Measurements from ENCODE around the gene SPATC1L. TPM values are rescaled to one million over a fixed set of nuclear protein-coding genes. Genes with fewer than 3 reads are reported as not detected.
"Not testable (repeated sequence)": the region's sequence is repeated elsewhere in the genome, so short reads cannot be mapped to it uniquely, and the experiment has no call there.

SPATC1L gene
- total RNA-seq, 2 donors from 2014 or later: 2.6 to 12.9 TPM

DNA sequence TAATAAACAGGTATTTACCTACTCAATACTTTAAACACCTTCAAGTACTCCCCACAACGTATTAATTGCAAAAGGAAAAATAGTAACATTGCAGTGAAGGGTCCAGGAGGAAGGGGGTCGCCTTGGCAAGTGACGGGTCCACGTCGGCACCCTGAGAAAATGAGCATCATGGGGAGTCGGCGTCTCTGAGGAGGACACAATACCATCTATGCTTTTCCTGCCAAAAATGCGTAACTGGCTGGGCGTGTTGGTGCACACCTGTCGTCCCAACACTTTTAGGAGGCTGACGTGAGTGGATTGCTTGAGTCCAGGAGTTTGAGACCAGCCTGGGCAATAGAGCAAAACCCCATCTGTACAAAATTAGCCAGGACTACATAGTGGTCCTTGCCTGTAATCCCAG, 36.2 kb downstream of the SPATC1L start:
- DNase-seq (no peak), ATAC-seq (replicated peaks in 1 of 2) (no peak)
- no peaks in the 10 kb centered on the region for H3K36me3 Mint-ChIP-seq (ENCODE audit: insufficient read depth in 2 of 2)
- H3K4me3 Mint-ChIP-seq: no peak overlapping the region
- no peaks in the 10 kb centered on the region for H3K9me3 Mint-ChIP-seq
- H3K27ac Mint-ChIP-seq: no peak overlapping the region
- peaks cover 14% of the 10 kb centered on the region for H3K4me1 Mint-ChIP-seq (ENCODE audit: low read depth)
- H3K27me3 Mint-ChIP-seq (ENCODE audit: low read depth): no peaks in the 10 kb centered on the region

DNA sequence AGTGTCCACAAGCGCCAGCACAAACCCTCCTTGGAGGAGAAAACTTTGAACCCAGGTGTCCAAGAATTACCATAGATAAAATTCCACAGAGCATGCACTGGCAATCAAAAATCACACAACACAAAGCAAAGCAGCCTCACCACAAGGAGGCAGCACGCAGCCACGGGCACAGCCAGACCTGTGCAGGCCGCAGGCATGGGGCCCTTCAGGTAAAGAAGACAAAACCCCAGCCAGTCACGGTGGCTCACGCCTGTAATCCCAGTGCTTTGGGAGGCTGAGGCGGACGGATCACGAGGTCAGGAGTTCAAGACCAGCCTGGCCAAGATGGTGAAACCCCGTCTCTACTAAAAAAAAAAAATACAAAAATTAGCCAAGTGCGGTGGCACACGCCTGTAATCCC, 36.8 kb downstream of the SPATC1L start:
- H3K27me3 Mint-ChIP-seq (ENCODE audit: low read depth); H3K27ac Mint-ChIP-seq; H3K36me3 Mint-ChIP-seq (ENCODE audit: insufficient read depth in 2 of 2); H3K4me3 Mint-ChIP-seq; H3K9me3 Mint-ChIP-seq: not testable (repeated sequence)
- DNase-seq (peak; percentile 57), ATAC-seq (replicated peaks in 1 of 2) (peak in 1 of 2 donors; percentile 18)
- peaks cover 14% of the 10 kb centered on the region for H3K4me1 Mint-ChIP-seq (ENCODE audit: low read depth)

DNA sequence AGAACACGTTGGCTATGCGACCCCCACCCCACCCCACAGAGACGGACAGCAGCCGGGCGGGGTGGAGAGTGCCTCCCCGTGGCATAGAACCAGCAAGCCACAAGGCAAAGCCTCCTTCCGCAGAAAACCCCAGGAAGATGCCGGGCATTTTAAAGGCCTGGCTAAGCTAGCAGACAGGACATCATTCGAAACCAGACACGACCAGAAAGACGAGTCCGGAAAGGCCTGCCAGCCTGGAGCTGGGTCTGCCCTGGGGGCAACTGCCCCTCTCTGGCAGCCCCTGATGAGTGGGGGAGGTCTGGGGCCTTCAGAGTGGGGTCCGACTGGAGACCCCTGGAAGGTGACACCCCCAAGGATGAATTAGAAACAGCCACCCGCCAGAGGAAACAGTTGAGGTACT, 37.4 kb downstream of the SPATC1L start:
- Mint-ChIP-seq H3K27ac (no peak overlapping the region), H3K4me3 (no peak overlapping the region), H3K9me3 (no peaks in the 10 kb centered on the region), H3K36me3 (ENCODE audit: insufficient read depth in 2 of 2) (no peaks in the 10 kb centered on the region), H3K4me1 (ENCODE audit: low read depth) (peaks cover 14% of the 10 kb centered on the region), H3K27me3 (ENCODE audit: low read depth) (no peaks in the 10 kb centered on the region)
- ATAC-seq (replicated peaks in 1 of 2) (no peak), DNase-seq (no peak)

GRCh38 chr21:46145840-46146691, 38.2 kb downstream of the SPATC1L start:
- Mint-ChIP-seq H3K9me3 (no peaks in the 10 kb centered on the region), H3K27ac (no peak overlapping the region), H3K4me1 (ENCODE audit: low read depth) (peaks cover 14% of the 10 kb centered on the region), H3K27me3 (ENCODE audit: low read depth) (no peaks in the 10 kb centered on the region), H3K36me3 (ENCODE audit: insufficient read depth in 2 of 2) (no peaks in the 10 kb centered on the region), H3K4me3 (no peak overlapping the region)
- DNase-seq: no peak
- no peak for ATAC-seq (replicated peaks in 1 of 2)

DNA sequence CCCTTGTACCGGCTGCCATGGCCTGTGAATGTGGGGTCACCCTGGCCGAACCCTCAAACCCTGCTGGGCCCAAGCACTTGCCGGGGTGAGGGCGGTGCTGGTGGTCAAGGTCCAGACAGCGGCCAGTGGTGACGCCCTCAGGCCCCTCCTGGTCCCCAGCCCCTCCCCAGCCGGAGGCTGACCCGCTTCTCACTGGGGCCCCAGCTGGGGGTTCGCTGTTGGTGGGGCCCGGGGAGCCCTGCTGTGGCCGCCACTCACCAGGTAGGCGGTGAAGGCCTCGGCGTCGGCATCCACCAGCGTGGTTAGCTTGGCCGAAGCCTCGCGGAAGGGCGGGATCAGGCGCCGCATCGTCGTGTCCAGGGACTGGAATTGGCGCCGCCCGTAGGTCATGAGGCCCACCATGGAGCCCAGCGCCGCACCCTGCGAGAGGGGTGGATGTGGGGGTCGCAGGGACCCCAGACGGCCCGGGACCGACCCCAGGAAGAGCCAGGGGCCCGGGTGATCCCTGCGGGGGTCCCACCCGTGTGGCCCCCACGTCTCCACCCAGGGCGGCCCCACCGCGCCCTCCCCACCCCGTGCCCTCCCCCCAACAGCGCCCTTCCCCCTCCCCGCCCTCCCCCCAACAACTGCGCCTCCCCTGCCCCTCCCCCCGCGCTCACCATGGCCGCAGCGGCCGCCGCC, 39.0 kb downstream of the SPATC1L start:
- Mint-ChIP-seq H3K4me3 (no peak overlapping the region), H3K4me1 (ENCODE audit: low read depth) (peaks cover 14% of the 10 kb centered on the region), H3K27ac (no peak overlapping the region), H3K36me3 (ENCODE audit: insufficient read depth in 2 of 2) (no peaks in the 10 kb centered on the region), H3K9me3 (no peaks in the 10 kb centered on the region), H3K27me3 (ENCODE audit: low read depth) (peaks cover 6% of the 10 kb centered on the region)
- ATAC-seq (replicated peaks in 1 of 2): no peak
- no peak for DNase-seq

DNA sequence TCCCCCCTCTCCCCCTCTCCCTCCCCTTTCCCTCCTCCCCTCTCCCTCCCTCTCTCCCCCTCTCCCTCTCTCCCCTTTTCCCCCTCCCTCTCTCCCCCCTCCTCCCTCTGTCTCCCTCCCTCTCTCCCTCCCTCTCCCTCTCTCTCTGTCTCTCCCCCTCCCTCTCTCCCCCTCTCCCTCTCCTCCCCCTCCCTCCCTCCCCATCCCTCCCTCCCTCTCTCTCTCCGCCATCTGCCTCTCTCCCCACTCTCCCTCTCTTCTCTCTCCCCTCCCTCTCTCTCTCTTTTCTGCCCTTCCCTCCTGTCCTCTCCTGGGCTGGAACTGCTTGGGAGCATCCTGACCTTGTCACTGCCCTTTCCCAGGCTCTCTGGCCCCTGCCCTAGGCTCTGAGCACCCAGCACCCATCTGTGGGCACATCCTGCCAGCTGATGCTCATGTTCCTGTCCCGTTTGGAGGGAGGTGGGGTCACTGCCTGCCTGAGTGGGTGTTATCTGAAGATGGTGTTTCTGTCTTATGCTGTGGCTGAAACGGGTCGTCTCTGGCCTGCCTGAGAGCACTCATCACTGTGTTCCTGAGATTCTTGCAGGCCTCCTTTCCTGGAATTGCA, 39.7 kb downstream of the SPATC1L start:
- DNase-seq (no peak), ATAC-seq (replicated peaks in 1 of 2) (no peak)
- Mint-ChIP-seq H3K36me3 (ENCODE audit: insufficient read depth in 2 of 2) (no peaks in the 10 kb centered on the region), H3K27me3 (ENCODE audit: low read depth) (peaks cover 10% of the 10 kb centered on the region), H3K4me3 (peak overlapping the region; percentile 37 to 63), H3K9me3 (no peaks in the 10 kb centered on the region), H3K4me1 (ENCODE audit: low read depth) (peaks cover 14% of the 10 kb centered on the region), H3K27ac (peak overlapping the region; percentile 79)

DNA sequence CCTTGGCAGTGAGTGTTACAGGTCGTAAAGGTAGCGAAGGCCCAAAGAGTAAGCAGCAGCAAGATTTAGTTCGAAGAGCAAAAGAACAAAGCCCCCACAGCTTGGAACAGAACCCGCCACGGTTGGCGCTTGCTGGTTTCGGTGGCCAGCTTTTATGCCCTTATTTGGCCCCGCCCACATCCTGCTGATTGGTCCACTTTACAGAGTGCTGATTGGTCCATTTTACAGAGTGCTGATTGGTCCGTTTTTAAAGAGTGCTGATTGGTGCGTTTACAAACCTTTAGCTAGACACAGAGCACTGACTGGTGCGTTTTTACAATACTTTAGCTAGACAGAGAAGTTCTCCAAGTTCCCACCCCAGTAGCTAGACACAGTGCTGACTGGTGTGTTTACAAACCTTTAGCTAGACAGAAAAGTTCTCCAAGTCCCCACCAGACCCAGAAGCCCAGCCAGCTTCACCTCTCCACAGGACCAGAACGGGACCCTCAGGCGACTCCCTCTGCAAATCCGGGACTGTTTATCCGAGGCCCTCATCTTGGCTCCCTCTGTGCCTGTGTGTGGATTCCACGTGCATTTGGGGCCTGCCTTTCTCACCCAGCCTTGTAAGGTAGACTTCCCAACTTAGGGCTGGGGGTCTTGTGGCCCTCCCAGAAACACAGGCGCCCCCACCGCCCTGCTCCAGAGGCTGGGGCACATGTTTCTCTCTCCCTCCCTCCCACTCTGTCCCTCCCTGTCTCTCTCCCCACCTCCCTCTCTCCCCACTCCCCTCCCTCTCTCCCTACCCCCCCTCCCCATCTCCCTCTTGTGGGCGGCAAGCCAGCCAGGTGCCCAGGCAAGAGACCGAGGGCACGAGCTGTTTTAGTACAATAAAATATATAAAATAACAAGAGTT, 41.4 kb downstream of the SPATC1L start:
- Mint-ChIP-seq H3K4me3 (no peak overlapping the region), H3K27me3 (ENCODE audit: low read depth) (peaks cover 10% of the 10 kb centered on the region), H3K4me1 (ENCODE audit: low read depth) (peaks cover 14% of the 10 kb centered on the region), H3K27ac (no peak overlapping the region), H3K36me3 (ENCODE audit: insufficient read depth in 2 of 2) (no peaks in the 10 kb centered on the region), H3K9me3 (no peaks in the 10 kb centered on the region)
- DNase-seq (no peak), ATAC-seq (replicated peaks in 1 of 2) (no peak)

DNA sequence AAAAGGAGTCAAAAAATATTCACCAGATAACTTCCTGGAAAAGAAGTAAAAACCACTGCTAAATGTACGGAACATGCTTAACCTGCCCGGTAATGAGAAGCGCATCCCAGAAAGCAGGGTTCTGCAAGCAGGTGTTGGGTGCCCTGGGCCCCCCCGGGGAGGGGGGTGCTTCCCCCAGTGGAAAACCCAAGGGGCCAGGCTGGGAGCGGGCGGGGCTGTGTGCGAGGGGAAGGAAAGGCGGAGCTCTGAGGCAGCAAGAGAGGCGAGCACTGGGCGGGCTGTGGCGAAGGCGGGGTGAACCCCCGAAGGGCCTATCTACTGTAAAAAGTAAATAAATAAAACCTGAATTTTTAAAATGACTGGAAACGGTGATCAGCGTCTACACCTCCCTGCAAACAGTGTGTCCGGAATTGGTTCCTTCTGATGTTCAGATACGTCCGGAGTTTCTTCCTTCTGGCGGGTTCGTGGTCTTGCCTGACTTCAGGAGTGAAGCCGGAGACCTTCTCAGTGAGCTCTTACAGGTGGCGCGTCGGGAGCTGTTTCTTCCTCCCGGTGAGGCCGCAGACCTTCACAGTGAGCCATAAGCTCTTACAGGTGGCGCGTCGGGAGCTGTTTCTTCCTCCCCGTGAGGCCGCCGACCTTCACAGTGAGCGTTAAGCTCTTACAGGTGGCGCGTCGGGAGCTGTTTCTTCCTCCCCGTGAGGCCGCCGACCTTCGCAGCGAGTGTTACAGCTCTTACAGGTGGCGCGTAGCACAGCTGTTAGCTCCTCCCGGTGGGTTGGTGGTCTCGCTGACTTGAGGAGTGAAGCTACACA, 42.3 kb downstream of the SPATC1L start:
- Mint-ChIP-seq H3K27ac (peak overlapping the region; percentile 47), H3K4me3 (no peak overlapping the region), H3K36me3 (ENCODE audit: insufficient read depth in 2 of 2) (no peaks in the 10 kb centered on the region), H3K27me3 (ENCODE audit: low read depth) (peaks cover 10% of the 10 kb centered on the region), H3K9me3 (no peaks in the 10 kb centered on the region), H3K4me1 (ENCODE audit: low read depth) (peaks cover 14% of the 10 kb centered on the region)
- DNase-seq (no peak), ATAC-seq (replicated peaks in 1 of 2) (no peak)

DNA sequence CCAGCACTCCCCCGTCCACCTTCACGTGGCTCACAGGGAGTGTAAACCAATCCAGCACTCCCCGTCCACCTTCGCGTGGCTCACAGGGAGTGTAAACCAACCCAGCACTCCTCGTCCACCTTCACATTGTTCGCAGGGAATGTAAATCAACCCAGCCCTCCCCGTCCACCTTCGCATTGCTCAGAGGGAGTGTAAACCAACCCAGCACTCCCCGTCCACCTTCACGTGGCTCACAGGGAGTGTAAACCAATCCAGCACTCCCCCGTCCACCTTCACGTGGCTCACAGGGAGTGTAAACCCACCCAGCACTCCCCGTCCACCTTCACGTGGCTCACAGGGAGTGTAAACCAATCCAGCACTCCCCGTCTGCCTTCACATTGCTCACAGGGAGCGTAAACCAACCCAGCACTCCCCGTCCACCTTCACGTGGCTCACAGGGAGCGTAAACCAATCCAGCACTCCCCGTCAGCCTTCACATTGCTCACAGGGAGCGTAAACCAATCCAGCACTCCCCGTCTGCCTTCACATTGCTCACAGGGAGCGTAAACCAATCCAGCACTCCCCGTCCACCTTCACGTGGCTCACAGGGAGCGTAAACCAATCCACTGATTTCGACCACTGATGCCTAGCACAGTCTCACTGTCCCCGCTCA, 43.8 kb downstream of the SPATC1L start:
- peaks cover 10% of the 10 kb centered on the region for H3K27me3 Mint-ChIP-seq (ENCODE audit: low read depth)
- DNase-seq; H3K27ac Mint-ChIP-seq; ATAC-seq (replicated peaks in 1 of 2); H3K9me3 Mint-ChIP-seq; H3K36me3 Mint-ChIP-seq (ENCODE audit: insufficient read depth in 2 of 2); H3K4me3 Mint-ChIP-seq: not testable (repeated sequence)
- peaks cover 14% of the 10 kb centered on the region for H3K4me1 Mint-ChIP-seq (ENCODE audit: low read depth)

DNA sequence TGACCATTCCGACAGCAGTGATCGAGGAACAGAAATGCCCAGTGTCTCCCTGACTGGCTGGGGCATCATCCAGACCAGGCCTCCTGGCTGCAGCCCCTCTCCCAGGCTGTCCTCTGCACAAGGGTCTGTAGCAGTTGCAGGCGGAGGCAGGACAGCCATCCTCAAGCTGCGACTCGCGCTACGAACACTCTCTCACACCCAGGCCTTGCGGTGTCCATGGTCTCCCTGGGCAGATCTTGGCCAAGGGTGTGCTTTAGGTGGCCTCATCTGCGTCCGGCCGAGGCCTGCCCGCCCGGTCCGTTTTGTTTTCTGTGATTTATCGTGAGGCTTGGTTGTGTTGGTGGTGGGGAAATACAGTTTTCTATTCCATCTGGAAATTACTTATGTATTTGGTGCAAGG, 44.6 kb downstream of the SPATC1L start:
- Mint-ChIP-seq H3K4me3 (no peak overlapping the region), H3K27me3 (ENCODE audit: low read depth) (peaks cover 10% of the 10 kb centered on the region), H3K36me3 (ENCODE audit: insufficient read depth in 2 of 2) (no peaks in the 10 kb centered on the region)

DNA sequence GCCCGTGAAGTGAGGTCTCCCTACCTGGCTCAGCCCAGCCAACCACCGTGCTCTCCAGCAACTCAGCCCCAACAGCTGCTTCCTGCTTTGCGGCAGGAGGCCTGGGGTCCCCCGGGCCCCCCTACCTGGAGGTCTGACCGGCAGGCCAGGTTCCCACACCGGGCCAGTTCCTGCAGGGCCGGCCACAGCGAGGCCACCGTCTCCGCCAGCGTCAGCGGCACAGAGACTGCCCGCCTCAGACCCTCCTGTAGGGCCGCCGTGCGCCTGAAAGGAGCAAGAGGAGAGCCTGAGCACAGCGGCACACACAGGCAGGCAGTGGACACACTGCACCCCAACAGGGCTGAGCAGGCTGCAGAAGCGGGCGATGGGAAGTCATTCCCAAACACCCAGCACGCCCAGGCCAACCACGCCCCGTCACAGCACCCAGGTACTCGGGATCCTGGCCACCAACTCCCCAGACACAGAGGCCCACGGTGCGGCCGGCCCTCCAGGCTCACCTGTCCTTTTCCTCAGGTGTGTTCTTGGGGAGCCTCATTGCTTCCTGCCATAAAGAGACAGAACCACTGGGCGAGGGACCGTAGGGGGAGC, 45.8 kb downstream of the SPATC1L start:
- Mint-ChIP-seq H3K4me3 (no peak overlapping the region), H3K27me3 (ENCODE audit: low read depth) (peaks cover 10% of the 10 kb centered on the region), H3K36me3 (ENCODE audit: insufficient read depth in 2 of 2) (no peaks in the 10 kb centered on the region), H3K27ac (no peak overlapping the region), H3K4me1 (ENCODE audit: low read depth) (peaks cover 2% of the 10 kb centered on the region), H3K9me3 (no peaks in the 10 kb centered on the region)
- ATAC-seq (replicated peaks in 1 of 2): no peak
- DNase-seq: no peak

More for the DNA sequence above, 44.6 kb downstream of the SPATC1L start:
- Mint-ChIP-seq H3K9me3 (no peaks in the 10 kb centered on the region), H3K4me1 (ENCODE audit: low read depth) (peaks cover 12% of the 10 kb centered on the region), H3K27ac (no peak overlapping the region)
- DNase-seq: no peak
- no peak for ATAC-seq (replicated peaks in 1 of 2)
